HG03469 (cell line): Measurements from ENCODE around the gene OTOF.
"Not testable (repeated sequence)": the region's sequence is repeated elsewhere in the genome, so short reads cannot be mapped to it uniquely, and the experiment has no call there.

Experiments
- ATAC-seq: cut with Tn5 transposase; IDR thresholded peaks from one replicate; pipeline ENCODE4 v1.9.1; 2021; ENCODE audit warnings: mild to moderate bottlenecking, moderate library complexity, moderate number of reproducible peaks; ENCODE audit not compliant: unreplicated experiment

Gene OTOF

DNA sequence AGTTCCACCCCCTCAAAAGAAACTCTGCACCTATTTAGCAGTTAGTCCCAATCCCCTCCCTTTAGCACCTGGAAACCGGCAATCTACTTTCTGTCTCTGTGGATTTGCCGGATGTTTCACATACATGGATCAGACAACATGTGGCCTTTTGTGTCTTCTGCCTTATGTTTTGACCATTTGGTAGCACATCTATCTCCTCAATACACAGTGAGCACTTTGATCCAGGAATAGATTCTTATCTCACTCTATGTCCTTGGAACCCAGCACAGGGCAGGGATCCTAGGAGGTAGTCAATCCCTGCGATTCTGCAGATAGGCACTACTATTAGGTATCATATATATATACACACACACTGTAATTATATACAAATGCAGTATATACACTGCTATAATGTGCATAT is 3.8 kb upstream of the OTOF start:
- no peak for ATAC-seq

GRCh38 chr2:26480566-26481423 is 2.9 kb upstream of the OTOF start:
- no peak for ATAC-seq

- no peak for ATAC-seq
These were observed 2.1 kb upstream of the OTOF start for GRCh38 chr2:26479789-26480565.

DNA sequence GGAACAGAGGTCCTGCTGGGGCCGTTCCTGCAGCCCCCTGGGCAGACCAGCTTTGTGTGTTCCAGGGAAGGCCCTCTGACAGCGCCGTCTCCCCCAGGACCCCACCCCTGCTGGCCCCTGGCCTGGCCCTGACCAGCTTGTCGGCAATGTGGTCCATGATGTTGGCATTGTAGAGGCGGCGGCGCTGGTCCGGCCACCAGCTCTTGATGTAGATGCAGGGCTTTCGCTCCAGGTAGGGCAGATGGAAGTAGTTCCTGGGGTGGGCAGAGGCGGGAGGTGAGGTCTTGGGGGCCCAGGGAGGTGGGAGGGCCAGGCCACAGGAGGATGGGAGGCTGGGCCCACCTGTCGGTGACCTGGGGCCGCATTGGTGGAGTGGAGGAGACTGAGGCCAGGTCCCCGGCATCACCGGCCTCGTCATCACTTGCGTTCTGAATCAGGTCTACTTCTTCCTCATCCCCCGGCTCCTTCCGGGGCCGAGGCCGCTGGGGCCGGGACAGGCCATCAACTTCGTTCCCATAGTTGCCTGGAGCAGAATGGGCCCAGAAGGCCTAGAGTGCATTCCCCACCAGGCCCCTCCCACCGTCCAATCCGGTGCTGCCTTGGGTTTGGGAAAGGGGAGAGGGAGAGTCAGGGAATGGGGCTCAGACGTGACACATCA is 1.3 kb upstream of the OTOF start:
- ATAC-seq: no peak

DNA sequence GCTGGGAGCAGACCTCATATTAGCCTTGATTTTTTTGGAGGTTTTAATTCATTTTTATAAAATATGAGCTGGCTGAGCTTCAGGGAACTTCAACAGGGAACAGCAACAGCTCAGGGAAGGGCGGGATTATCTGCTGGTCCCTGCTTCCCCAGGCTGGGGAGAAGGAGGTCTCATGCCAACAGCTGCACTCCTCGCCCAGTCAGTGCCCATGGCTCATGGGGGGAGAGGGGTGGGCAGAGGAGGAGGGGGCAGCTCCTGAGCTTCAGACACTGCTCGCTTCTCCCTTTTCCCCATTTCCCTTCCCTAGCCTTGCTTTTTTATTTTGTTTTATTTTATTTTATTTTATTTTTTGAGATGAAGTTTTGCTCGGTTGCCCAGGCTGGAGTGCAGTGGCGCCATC is 442 bp upstream of the OTOF start:
- ATAC-seq: no peak

GRCh38 chr2:26477126-26477910 is 606 bp downstream of the OTOF start:
- no peak for ATAC-seq

DNA sequence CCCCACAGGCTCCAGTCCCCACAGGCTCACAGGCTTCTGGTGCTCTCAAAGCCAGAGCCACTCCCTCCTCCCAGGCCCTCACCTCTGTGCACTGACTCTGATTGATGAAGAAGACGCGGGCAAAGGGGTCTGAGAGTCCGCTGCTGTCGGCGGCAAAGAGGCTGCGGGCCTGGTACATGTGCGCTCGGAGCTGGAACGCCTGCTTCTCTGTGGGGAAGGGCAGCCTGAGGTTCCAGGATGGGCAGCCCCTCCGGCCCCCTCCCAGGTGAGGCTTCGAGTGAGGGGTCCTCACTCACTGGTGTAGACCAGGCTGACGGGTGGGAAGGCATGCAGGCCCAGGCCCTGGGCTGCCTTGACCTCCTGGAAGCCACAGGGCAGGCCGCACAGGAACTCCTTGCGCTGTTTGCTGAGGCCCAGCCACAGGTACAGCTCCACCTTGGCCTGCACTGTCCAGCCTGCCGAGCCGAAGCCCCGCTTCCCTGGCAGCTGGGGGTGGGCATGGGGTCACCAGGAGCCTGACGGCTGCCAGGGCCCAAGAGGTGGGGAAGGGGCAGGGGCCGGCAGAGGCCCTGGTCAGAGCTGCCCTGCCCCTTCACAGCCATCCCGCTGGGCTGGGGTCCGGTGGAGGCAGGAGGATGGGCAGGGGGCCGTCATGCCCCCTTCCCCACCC is 2.0 kb downstream of the OTOF start:
- no peak for ATAC-seq

DNA sequence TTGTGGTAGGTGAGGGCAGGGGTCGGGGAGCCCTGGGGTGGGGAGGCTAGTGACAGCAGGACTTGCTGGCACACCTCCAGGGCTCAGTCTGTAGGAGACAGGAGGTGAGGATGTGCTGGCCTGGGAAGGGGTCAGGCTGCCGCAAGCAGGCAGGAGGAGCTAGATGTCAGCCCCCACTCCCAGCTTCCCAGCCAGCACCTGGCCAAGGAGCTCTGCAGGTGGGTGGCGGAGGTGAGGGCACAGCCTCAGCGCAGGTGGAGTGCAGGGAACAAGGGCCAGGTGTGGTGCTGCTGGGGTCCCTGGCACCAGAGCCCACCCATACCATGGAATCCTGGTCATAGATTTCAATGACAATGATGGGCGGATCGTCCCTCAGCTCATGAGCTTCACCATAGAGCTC is 2.9 kb downstream of the OTOF start:
- no peak for ATAC-seq

GRCh38 chr2:26474261-26474785 is 3.6 kb downstream of the OTOF start:
- ATAC-seq: no peak

DNA sequence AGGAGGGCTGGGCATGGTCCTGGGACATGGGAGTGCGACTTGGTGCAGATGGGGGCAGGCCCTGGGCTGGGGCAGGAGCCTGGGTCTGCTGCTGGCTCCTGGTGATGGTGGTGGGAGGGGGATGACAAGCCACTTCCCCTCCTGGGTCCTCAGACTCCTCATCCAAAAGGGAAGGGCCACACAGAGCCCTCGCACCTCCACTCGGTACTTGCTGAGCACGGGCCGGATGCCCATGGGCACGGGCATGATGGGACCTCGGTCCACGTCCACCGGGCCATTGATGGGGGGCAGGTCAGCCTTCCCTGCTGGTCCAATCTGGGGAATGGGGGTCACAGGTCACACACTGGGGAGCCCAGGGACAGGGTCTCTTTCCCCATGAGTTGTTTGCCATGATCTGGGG is 4.1 kb downstream of the OTOF start:
- ATAC-seq: no peak

DNA sequence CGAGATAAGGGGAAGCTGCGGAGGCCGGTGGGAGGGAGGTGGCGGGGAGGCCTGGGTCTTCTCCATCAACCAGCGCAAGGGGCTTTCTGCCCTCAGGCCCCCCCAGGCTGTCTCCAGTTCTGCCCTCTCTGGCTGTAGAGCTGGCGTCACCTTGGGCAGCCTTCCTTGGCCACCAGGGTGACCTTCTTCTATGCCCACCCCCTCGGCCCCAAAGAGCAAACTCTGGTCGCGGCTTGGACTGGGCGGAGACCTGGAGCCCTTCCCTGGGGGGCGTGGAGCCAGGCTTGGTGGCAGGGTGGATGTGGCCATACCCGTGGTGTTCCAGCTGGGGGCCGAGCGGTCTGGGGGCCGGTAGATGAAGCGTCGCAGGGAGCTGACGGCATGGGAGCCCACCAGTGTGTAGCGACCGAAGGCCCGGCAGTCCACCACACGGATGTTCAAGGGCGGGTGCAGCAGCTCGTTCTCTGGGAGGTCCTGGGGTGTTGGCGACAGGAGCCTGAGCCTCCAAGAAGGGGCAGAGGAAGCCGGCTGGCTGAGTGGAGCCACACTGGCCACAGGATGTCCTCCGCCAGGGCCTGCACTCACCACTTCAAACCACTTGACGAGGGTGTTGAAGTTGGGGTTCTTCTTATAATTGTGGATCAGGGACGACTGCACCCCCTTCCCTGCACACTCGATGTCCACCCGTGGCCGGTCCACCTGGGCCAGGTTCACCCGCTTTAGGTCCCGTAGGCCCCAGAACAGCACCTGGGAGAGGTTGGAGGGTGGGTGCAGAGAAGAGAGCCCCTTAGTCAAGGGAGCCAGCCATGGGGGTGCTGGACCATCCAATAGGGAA is 4.9 kb downstream of the OTOF start:
- ATAC-seq: no peak

DNA sequence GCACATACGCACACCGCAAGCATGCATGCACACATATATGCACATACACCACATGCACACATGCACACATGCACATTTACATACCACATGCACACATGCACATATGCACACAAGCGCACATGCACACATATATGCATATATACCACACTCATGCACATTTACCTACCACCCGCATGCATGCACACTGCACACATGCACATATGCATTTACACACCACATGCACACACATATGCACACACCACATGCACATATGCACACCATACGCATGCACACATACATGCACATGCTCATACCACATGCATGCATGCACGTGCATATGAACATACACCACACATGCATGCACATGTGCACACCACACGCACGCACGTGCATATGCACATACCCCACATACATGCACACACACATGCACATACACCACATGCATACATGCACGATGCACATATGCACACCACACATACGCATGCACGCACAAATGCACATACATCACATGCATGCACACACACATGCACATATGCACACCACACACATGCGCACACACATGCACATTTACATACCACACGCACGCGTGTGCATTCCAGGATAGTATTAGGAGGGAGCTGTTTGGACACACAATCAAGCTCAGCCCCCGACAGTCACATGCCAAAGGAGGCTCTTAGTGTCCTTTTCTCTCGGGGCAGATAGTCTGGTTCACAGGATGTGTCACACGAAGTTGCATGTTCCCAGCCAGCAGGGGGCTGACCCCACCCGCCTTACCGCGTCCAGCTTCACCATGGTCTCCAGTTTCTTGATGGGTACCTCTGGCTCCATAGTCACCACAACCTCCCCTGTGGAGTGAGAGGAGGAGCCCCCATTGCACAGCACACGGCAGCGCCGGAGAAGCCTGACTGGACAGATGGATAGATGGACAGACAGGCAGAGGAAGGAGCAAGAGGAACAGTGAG is 5.9 kb downstream of the OTOF start:
- ATAC-seq: no peak

DNA sequence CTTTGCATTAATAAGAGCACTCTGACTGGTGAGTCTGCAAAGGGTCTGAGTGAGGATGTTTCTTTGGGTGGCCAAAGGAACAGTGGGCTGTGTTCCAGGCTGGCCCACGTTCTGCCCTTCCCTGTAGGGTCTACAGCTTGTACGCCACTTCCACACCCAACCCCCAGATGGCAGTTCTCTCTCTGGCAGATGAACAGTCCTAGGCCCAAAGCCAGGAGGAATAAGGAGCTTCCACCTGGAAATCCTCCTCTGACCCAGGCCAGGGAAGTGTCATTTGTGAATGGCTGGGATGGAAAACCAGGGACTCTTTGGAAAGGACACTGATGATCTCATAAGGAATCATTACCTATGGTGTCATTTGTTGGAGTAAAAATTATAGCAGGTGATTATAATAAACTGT is 6.6 kb downstream of the OTOF start:
- ATAC-seq: no peak

DNA sequence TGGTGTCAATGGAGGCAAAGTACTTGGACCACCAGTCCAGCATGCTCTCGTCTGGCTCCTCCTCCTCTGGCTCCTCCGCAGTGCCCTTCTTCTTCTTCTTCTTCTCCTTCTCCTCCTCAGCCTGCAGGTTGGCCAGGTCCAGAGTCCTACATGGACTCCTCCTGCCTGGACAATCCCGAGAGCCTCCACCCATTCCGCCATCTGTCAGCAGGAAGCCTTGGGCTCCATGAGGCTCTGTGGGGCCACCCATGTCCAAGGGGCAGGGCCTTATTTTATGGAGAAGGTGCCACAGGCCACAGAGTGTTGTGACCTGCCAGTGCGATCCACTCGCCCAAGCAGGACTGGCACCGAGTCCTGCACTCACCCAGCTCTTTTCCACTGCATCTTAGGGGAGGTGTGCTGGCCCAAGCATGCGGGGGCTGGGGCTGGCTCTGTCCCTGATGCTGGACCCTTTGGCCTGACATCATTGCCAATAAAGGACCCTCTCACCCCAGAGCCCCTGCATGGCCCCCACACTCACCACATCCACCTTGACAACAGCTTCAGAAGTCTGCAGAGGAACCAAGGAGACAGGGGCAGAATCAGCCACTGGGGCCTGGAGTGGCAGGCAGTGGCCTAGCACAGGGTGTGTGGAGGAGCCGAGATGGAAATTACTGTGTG is 7.2 kb downstream of the OTOF start:
- ATAC-seq: no peak

- ATAC-seq: no peak
These were observed 8.0 kb downstream of the OTOF start for GRCh38 chr2:26469955-26470354.

GRCh38 chr2:26469092-26469710 is 8.7 kb downstream of the OTOF start:
- no peak for ATAC-seq

DNA sequence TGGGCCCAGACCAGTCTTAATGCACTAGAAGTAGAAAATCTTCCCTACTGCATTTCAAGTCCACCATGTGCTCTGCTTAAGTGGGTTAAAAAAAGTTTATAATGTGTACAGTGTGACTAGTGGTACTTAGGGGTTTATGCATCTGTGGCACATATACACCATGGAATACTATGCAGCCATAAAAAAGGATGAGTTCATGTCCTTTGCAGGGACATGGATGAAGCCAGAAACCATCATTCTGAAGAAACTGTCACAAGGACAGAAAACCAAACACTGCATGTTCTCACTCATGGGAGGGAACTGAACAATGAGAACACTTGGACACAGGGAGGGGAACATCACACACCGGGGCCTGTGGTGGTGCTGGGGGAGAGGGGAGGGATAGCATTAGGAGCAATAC is 9.4 kb downstream of the OTOF start:
- not testable (repeated sequence) for ATAC-seq
